PC-9 (cell line): ENCODE measurements around the gene TMPRSS9. TPM values are rescaled to one million over a fixed set of nuclear protein-coding genes. Genes with fewer than 3 reads are reported as not detected.

Source experiments
- BruUV-seq: library from RNA; stranded (reverse); fragments of 400-500 nt; replicated peaks from 2 replicates; lab custom pipeline; 2021; lab: Mats Ljungman, UMichigan
- CTCF ChIA-PET: fragments of 300-600 bp; sonication (Branson Sonifier 250); formaldehyde crosslinking; loops from one replicate; lab custom pipeline; 2022; ENCODE audit warnings: antibody characterized with exemption; lab: Charles Lee
- POLR2A ChIA-PET: fragments of 300-600 bp; sonication (Branson Sonifier 250); formaldehyde crosslinking; loops from one replicate; lab custom pipeline; 2022; ENCODE audit warnings: antibody characterized with exemption; ENCODE audit not compliant: unreplicated experiment; lab: Charles Lee
- DNase-seq, 2 experiments: peaks; one replicate each; pipeline versions ENCODE4 v3.0.0 to v3.0.0-alpha.2; 2015 to 2022; ENCODE audit warnings: mixed read lengths in 1 of 2
- H2AFZ ChIP-seq: fragments of 200-600 bp; sonication (generic); 2 replicates; pipeline ENCODE4 v1.8.1; 2017; ENCODE audit warnings: antibody characterized with exemption
- H3F3A ChIP-seq: fragments of 200-600 bp; sonication (generic); 2 replicates; pipeline ENCODE4 v1.8.1; 2017; ENCODE audit warnings: antibody characterized with exemption, mild to moderate bottlenecking, low read depth; ENCODE audit not compliant: insufficient read depth
- H3K27ac ChIP-seq: fragments of 200-600 bp; sonication (generic); 2 replicates; pipeline ENCODE4 v1.6.1; 2016; ENCODE audit warnings: mixed run types
- H3K27me3 ChIP-seq: fragments of 200-600 bp; sonication (generic); 2 replicates; pipeline ENCODE4 v1.6.1; 2016; ENCODE audit warnings: low read depth, mixed run types; ENCODE audit not compliant: insufficient read depth
- H3K36me3 ChIP-seq: fragments of 200-600 bp; sonication (generic); 2 replicates; pipeline ENCODE4 v1.6.1; 2016; ENCODE audit warnings: low read depth, mixed run types
- H3K4me1 ChIP-seq: fragments of 200-600 bp; sonication (generic); replicated peaks from 2 replicates; pipeline ENCODE4 v1.6.1; 2016; ENCODE audit warnings: mixed run types; ENCODE audit not compliant: insufficient read depth
- H3K4me2 ChIP-seq: fragments of 200-600 bp; sonication (generic); 2 replicates; pipeline ENCODE4 v1.6.1; 2017; ENCODE audit warnings: mixed run types
- H3K4me3 ChIP-seq: fragments of 200-600 bp; sonication (generic); 2 replicates; pipeline ENCODE4 v1.6.1; 2016; ENCODE audit warnings: mixed run types
- H3K79me2 ChIP-seq: fragments of 200-600 bp; sonication (generic); 2 replicates; pipeline ENCODE4 v1.6.1; 2017; ENCODE audit warnings: low read depth, mixed run types
- H3K9me2 ChIP-seq: fragments of 200-600 bp; sonication (generic); 2 replicates; pipeline ENCODE4 v1.8.1; 2017; ENCODE audit warnings: mild to moderate bottlenecking; ENCODE audit not compliant: insufficient read depth
- H3K9me3 ChIP-seq: fragments of 200-600 bp; sonication (generic); 2 replicates; pipeline ENCODE4 v1.8.1; 2016; ENCODE audit warnings: low read depth; ENCODE audit not compliant: insufficient read depth
- H4K20me1 ChIP-seq: fragments of 200-600 bp; sonication (generic); 2 replicates; pipeline ENCODE4 v1.8.1; 2017; ENCODE audit not compliant: insufficient read depth
- EZH2 ChIP-seq: fragments of 200-600 bp; sonication (generic); IDR thresholded peaks from 2 replicates; pipeline ENCODE4 v1.8.0; 2017; ENCODE audit warnings: antibody characterized with exemption, low read depth
- intact Hi-C: fragments of 100-400 bp; cut with micrococcal nuclease; formaldehyde crosslinking; loops from one replicate; pipeline ENCODE4 v1.10.0; 2022; ENCODE audit not compliant: unreplicated experiment
- total RNA-seq: library from RNA; stranded (reverse); gene quantifications from 2 replicates; pipeline ENCODE4 v1.2.3, GENCODE V29; 2021
- TF ChIP-seq, protein P1 (sequence below): fragments of 200-600 bp; sonication (generic); conservative IDR thresholded peaks from 2 replicates; pipeline ENCODE4 v1.6.1; 2017; ENCODE audit warnings: mixed run types, antibody characterized with exemption, mild to moderate bottlenecking, moderate library complexity

The TMPRSS9 gene
- total RNA-seq, 1 experiment from 2014 or later: 0.20 TPM

DNA sequence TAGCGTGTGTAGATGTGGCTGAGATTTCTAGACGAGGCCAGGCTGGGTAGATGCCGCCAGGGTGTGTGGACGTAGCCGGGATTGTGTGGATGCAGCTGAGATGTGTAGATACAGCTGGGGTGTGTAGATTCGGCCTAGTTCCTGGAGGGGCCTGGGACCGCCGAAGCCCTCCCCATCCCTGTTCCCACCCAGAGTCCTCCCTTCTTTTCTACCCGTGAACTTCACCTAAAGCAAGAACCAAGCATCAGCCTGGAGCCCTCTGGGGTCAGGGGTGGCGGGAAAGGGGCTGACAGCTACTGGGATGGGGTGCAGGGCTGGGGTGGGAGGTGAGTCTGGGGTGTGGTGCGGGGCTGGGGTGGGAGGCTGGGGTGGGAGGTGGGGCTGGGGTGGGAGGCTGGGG lies 768 bp downstream of the TMPRSS9 start:
- CTCF ChIA-PET: no interaction called here
- POLR2A ChIA-PET: no interaction called here

DNA sequence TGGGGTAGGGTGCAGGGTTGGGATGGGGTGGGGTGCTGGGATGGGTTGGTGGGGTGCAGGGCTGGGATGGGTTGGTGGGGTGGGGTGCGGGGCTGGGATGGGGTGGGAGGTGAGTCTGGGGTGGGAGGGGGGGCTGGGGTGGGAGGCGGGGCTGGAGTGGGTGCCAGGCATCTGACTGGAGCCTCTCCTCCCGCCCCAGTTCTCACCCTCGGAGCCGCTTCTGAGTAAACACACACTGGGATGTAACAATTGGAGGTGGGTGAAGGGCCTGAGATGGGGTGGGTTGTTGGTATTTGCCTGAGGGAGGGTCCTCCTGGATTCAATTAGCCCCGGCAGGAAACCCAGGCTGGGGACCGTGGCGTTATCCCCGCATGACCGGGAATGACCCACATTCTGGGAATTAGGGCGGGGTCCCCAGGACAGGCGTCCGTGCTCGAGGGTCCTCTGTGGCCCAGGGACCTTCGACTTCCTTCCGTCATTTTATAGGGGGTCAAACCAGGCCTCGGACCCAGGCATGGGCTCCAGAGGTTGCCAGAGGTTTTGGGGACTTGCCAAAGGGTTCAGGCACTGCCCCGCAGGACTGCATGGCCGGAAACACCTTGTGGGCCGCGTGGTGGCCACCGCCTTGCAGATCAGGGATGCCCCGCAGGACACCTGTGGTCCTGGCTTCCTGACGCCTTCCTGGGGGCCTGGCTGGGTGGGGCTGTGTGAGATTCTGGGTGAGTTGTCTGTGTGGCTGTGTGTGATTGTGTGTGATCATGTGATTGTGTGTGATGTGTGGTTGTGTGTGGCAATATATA lies 1.4 kb downstream of the TMPRSS9 start:
- no peaks in the 10 kb centered on the region for H3K9me2 ChIP-seq
- no peak for DNase-seq
- intact Hi-C loops: no loop called here
- H3K27ac ChIP-seq: no peak overlapping the region
- peaks cover 16% of the 10 kb centered on the region for H3K27me3 ChIP-seq
- BruUV-seq: no TSS peak
- no peaks in the 10 kb centered on the region for H3K36me3 ChIP-seq
- no peaks in the 10 kb centered on the region for H3F3A ChIP-seq
- H2AFZ ChIP-seq: no peak overlapping the region
- no peaks in the 10 kb centered on the region for H3K9me3 ChIP-seq
- ChIA-PET CTCF (no interaction called here), POLR2A (no interaction called here)
- H3K4me2 ChIP-seq: no peak overlapping the region
- H3K4me3 ChIP-seq: no peak overlapping the region
- no peaks in the 10 kb centered on the region for H4K20me1 ChIP-seq
- no peaks in the 10 kb centered on the region for H3K79me2 ChIP-seq
- TF ChIP-seq, protein P1, sequence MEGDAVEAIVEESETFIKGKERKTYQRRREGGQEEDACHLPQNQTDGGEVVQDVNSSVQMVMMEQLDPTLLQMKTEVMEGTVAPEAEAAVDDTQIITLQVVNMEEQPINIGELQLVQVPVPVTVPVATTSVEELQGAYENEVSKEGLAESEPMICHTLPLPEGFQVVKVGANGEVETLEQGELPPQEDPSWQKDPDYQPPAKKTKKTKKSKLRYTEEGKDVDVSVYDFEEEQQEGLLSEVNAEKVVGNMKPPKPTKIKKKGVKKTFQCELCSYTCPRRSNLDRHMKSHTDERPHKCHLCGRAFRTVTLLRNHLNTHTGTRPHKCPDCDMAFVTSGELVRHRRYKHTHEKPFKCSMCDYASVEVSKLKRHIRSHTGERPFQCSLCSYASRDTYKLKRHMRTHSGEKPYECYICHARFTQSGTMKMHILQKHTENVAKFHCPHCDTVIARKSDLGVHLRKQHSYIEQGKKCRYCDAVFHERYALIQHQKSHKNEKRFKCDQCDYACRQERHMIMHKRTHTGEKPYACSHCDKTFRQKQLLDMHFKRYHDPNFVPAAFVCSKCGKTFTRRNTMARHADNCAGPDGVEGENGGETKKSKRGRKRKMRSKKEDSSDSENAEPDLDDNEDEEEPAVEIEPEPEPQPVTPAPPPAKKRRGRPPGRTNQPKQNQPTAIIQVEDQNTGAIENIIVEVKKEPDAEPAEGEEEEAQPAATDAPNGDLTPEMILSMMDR: no peak
- no peak for TF ChIP-seq EZH2
- H3K4me1 ChIP-seq: no peaks in the 10 kb centered on the region

More for the DNA sequence above, 768 bp downstream of the TMPRSS9 start:
- Histone ChIP-seq H3K9me2 (no peaks in the 10 kb centered on the region), H3K4me3 (no peak overlapping the region), H3K4me1 (no peaks in the 10 kb centered on the region), H2AFZ (no peak overlapping the region), H4K20me1 (no peaks in the 10 kb centered on the region), H3K27me3 (peaks cover 16% of the 10 kb centered on the region), H3F3A (no peaks in the 10 kb centered on the region), H3K36me3 (no peaks in the 10 kb centered on the region), H3K9me3 (no peaks in the 10 kb centered on the region), H3K4me2 (no peak overlapping the region), H3K27ac (no peak overlapping the region), H3K79me2 (no peaks in the 10 kb centered on the region)
- no peak for DNase-seq
- BruUV-seq: no TSS peak
- intact Hi-C loops: no loop called here
- no peak for TF ChIP-seq EZH2
- TF ChIP-seq, protein P1: no peak

DNA sequence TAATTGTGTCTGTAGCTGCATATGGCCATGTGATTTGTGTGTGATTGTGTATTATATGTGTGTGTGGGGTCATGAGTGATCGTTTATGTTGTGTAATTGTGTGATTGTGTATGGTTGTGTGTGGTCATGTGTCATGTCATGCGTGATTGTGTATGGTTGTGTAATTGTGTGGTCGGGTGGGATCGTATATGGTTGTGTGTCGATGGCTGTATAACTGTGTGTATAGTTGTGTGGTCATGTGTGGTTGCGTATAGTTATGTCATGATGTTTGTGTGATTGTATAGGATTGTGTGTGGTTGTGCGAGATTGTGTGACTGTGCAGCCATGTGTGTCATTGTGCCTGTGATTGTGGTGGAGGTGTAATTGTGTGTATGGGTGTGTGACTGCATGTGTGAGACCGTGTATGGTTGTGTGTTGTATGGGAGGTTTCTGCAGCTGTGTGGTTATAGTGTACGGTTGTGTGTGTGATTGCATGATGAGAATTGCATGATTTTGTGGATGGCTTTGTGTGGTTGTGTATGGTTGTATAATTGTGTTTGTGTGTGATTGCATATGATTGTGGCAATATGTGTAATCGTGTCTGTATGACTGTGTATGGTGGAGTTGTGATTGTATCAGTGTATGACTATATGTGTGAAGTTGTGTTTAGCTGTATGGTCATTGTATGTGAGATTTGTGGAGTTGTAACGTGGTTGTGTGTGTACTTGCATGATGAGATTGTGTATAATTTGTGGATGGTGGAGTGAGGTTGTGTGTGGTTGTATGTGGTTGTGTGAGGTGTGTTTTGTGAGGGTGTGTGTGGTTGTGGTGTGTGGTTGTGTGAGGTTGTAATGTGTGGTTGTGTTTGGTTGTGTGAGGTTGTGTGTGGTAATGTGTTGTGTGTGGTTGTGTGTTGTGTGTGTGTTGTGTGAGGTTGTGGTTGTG lies 2.2 kb downstream of the TMPRSS9 start:
- H3F3A ChIP-seq: no peaks in the 10 kb centered on the region
- no peak overlapping the region for H3K4me2 ChIP-seq
- H3K4me1 ChIP-seq: no peaks in the 10 kb centered on the region
- no peaks in the 10 kb centered on the region for H3K9me2 ChIP-seq
- H3K27me3 ChIP-seq: peaks cover 16% of the 10 kb centered on the region
- no peak overlapping the region for H3K27ac ChIP-seq
- no peak for TF ChIP-seq EZH2
- TF ChIP-seq, protein P1: no peak
- H3K4me3 ChIP-seq: no peak overlapping the region
- intact Hi-C loops: no loop called here
- ChIA-PET POLR2A (no interaction called here), CTCF (no interaction called here)
- no peak for DNase-seq
- H3K9me3 ChIP-seq: no peaks in the 10 kb centered on the region
- no peak overlapping the region for H2AFZ ChIP-seq
- H3K79me2 ChIP-seq: no peaks in the 10 kb centered on the region
- H3K36me3 ChIP-seq: no peaks in the 10 kb centered on the region
- H4K20me1 ChIP-seq: no peaks in the 10 kb centered on the region
- no TSS peak for BruUV-seq
